Measurements from ENCODE around the gene DLGAP1.

Gene DLGAP1

DNA sequence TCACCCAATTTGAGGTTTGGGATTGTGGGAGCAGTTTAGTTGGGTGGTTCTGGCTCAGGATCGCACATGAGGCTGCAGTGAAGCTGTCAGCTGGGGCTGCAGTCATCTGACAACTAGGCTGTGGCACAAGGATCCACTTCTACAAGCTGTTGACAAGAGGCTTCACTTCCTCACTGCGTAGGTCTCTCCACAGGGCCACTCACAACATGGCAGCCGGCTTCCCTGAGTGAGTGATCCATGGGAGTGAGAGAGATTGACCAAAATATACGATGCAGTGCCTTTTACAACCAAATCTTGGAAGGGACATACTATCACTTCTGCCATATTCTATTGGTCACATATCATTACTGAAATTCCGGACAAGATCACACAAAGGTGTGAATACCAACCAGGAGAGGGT, 187.5 kb downstream of the DLGAP1 start:
- H3K36me3 ChIP-seq (ENCODE audit: control insufficient read depth in 2 of 2, insufficient read depth in 2 of 2, low read length in 2 of 2): no peaks in the 10 kb centered on the region
- no peak overlapping the region for H3K4me3 ChIP-seq (ENCODE audit: low read length in 2 of 2)
- no peaks in the 10 kb centered on the region for H3K9me3 ChIP-seq (ENCODE audit: control insufficient read depth in 2 of 2, low read length in 2 of 2)
- no peaks in the 10 kb centered on the region for H3K4me1 ChIP-seq (ENCODE audit: control insufficient read depth, insufficient read depth, low read length)
- no peak overlapping the region for H3K9ac ChIP-seq (ENCODE audit: low read length in 2 of 2)
- H3K27ac ChIP-seq (ENCODE audit: low read length): no peak overlapping the region
- H3K27me3 ChIP-seq (ENCODE audit: control insufficient read depth in 1 of 2, insufficient read depth in 2 of 2, low read length in 2 of 2): no peaks in the 10 kb centered on the region

GRCh38 chr18:4264347-4264791, 190.7 kb downstream of the DLGAP1 start:
- Histone ChIP-seq H3K4me3 (ENCODE audit: low read length in 2 of 2) (no peak overlapping the region), H3K27me3 (ENCODE audit: control insufficient read depth in 1 of 2, insufficient read depth in 2 of 2, low read length in 2 of 2) (no peaks in the 10 kb centered on the region), H3K36me3 (ENCODE audit: control insufficient read depth in 2 of 2, insufficient read depth in 2 of 2, low read length in 2 of 2) (no peaks in the 10 kb centered on the region), H3K27ac (ENCODE audit: low read length) (no peak overlapping the region), H3K4me1 (ENCODE audit: control insufficient read depth, insufficient read depth, low read length) (no peaks in the 10 kb centered on the region), H3K9me3 (ENCODE audit: control insufficient read depth in 2 of 2, low read length in 2 of 2) (no peaks in the 10 kb centered on the region), H3K9ac (ENCODE audit: low read length in 2 of 2) (no peak overlapping the region)

- no peaks in the 10 kb centered on the region for H3K4me1 ChIP-seq (ENCODE audit: control insufficient read depth, insufficient read depth, low read length)
- no peaks in the 10 kb centered on the region for H3K36me3 ChIP-seq (ENCODE audit: control insufficient read depth in 2 of 2, insufficient read depth in 2 of 2, low read length in 2 of 2)
- H3K9me3 ChIP-seq (ENCODE audit: control insufficient read depth in 2 of 2, low read length in 2 of 2): no peaks in the 10 kb centered on the region
- H3K27me3 ChIP-seq (ENCODE audit: control insufficient read depth in 1 of 2, insufficient read depth in 2 of 2, low read length in 2 of 2): no peaks in the 10 kb centered on the region
- no peak overlapping the region for H3K27ac ChIP-seq (ENCODE audit: low read length)
- no peak overlapping the region for H3K4me3 ChIP-seq (ENCODE audit: low read length in 2 of 2)
- no peak overlapping the region for H3K9ac ChIP-seq (ENCODE audit: low read length in 2 of 2)
These were observed 195.0 kb downstream of the DLGAP1 start for GRCh38 chr18:4260107-4260506.

- no peaks in the 10 kb centered on the region for H3K9me3 ChIP-seq (ENCODE audit: control insufficient read depth in 2 of 2, low read length in 2 of 2)
- no peaks in the 10 kb centered on the region for H3K27me3 ChIP-seq (ENCODE audit: control insufficient read depth in 1 of 2, insufficient read depth in 2 of 2, low read length in 2 of 2)
- no peak overlapping the region for H3K9ac ChIP-seq (ENCODE audit: low read length in 2 of 2)
- H3K36me3 ChIP-seq (ENCODE audit: control insufficient read depth in 2 of 2, insufficient read depth in 2 of 2, low read length in 2 of 2): no peaks in the 10 kb centered on the region
- no peaks in the 10 kb centered on the region for H3K4me1 ChIP-seq (ENCODE audit: control insufficient read depth, insufficient read depth, low read length)
- H3K4me3 ChIP-seq (ENCODE audit: low read length in 2 of 2): no peak overlapping the region
- no peak overlapping the region for H3K27ac ChIP-seq (ENCODE audit: low read length)
These were observed 198.2 kb downstream of the DLGAP1 start for GRCh38 chr18:4256766-4257417.

GRCh38 chr18:4254840-4255239, 200.3 kb downstream of the DLGAP1 start:
- Histone ChIP-seq H3K4me3 (ENCODE audit: low read length in 2 of 2) (no peak overlapping the region), H3K4me1 (ENCODE audit: control insufficient read depth, insufficient read depth, low read length) (no peaks in the 10 kb centered on the region), H3K9ac (ENCODE audit: low read length in 2 of 2) (no peak overlapping the region), H3K27ac (ENCODE audit: low read length) (no peak overlapping the region), H3K36me3 (ENCODE audit: control insufficient read depth in 2 of 2, insufficient read depth in 2 of 2, low read length in 2 of 2) (no peaks in the 10 kb centered on the region), H3K9me3 (ENCODE audit: control insufficient read depth in 2 of 2, low read length in 2 of 2) (no peaks in the 10 kb centered on the region), H3K27me3 (ENCODE audit: control insufficient read depth in 1 of 2, insufficient read depth in 2 of 2, low read length in 2 of 2) (no peaks in the 10 kb centered on the region)

DNA sequence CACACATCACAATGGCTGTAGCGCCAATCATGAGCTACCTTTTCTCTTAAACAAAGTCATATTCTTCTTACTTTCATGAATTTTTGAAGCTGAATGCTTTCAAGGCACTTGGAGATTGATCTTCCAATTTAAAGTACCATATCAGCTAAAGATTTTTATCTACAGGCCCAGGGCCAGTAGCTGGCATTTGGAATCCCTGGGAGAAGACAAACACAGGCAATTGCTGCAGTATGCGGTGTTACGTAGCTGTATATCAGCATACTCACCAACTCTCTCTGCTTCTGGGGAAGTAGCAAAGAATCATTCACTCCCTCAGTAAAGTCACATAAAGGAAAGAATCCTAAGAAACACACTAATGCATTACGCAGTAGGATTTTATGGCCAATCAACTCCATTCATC, 202.3 kb downstream of the DLGAP1 start:
- Histone ChIP-seq H3K27me3 (ENCODE audit: control insufficient read depth in 1 of 2, insufficient read depth in 2 of 2, low read length in 2 of 2) (no peaks in the 10 kb centered on the region), H3K4me1 (ENCODE audit: control insufficient read depth, insufficient read depth, low read length) (no peaks in the 10 kb centered on the region), H3K9me3 (ENCODE audit: control insufficient read depth in 2 of 2, low read length in 2 of 2) (no peaks in the 10 kb centered on the region), H3K9ac (ENCODE audit: low read length in 2 of 2) (no peak overlapping the region), H3K4me3 (ENCODE audit: low read length in 2 of 2) (no peak overlapping the region), H3K36me3 (ENCODE audit: control insufficient read depth in 2 of 2, insufficient read depth in 2 of 2, low read length in 2 of 2) (no peaks in the 10 kb centered on the region), H3K27ac (ENCODE audit: low read length) (no peak overlapping the region)

DNA sequence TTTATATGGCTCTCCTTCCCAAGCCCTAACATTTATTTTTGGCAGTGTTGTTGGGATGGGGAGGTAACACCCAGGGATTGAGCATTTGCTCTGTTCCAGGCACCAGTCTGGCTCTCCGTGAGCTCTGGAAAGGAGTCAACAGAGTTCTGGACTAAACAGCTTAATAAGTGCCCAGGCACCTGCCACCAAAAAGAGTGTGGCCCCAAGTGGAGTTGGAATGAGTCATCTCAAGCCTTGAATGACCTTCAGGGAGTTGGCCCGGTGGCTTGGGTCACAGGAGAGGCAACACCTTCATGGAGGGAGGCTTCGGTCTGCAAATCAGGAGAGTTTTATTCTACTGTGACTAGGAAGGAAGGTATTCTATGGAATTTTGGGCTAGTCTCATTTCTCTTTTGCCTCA, 203.2 kb downstream of the DLGAP1 start:
- no peaks in the 10 kb centered on the region for H3K4me1 ChIP-seq (ENCODE audit: control insufficient read depth, insufficient read depth, low read length)
- H3K27me3 ChIP-seq (ENCODE audit: control insufficient read depth in 1 of 2, insufficient read depth in 2 of 2, low read length in 2 of 2): no peaks in the 10 kb centered on the region
- H3K4me3 ChIP-seq (ENCODE audit: low read length in 2 of 2): no peak overlapping the region
- H3K9ac ChIP-seq (ENCODE audit: low read length in 2 of 2): no peak overlapping the region
- H3K36me3 ChIP-seq (ENCODE audit: control insufficient read depth in 2 of 2, insufficient read depth in 2 of 2, low read length in 2 of 2): no peaks in the 10 kb centered on the region
- no peaks in the 10 kb centered on the region for H3K9me3 ChIP-seq (ENCODE audit: control insufficient read depth in 2 of 2, low read length in 2 of 2)
- H3K27ac ChIP-seq (ENCODE audit: low read length): no peak overlapping the region

DNA sequence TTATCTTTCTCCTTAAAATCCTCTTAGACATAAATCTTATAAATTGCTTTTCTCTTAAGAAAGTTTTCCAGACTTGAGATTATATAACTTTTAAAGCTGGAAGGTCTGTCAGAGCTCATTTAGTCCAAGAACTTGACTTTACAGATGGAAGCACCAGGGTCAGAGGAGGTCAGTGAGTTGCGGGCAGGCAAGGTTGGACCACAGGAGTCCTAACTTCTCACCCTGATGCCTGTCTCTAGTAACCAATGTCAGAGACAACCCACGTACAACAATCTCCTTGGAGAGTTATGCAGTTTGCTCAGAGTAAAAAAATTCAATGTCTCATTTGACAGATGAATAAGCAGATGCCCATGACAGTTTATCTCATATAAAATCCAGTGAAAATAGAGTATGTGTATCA, 203.9 kb downstream of the DLGAP1 start:
- Histone ChIP-seq H3K9ac (ENCODE audit: low read length in 2 of 2) (no peak overlapping the region), H3K9me3 (ENCODE audit: control insufficient read depth in 2 of 2, low read length in 2 of 2) (no peaks in the 10 kb centered on the region), H3K4me1 (ENCODE audit: control insufficient read depth, insufficient read depth, low read length) (no peaks in the 10 kb centered on the region), H3K36me3 (ENCODE audit: control insufficient read depth in 2 of 2, insufficient read depth in 2 of 2, low read length in 2 of 2) (no peaks in the 10 kb centered on the region), H3K4me3 (ENCODE audit: low read length in 2 of 2) (no peak overlapping the region), H3K27ac (ENCODE audit: low read length) (no peak overlapping the region), H3K27me3 (ENCODE audit: control insufficient read depth in 1 of 2, insufficient read depth in 2 of 2, low read length in 2 of 2) (no peaks in the 10 kb centered on the region)

- Histone ChIP-seq H3K9ac (ENCODE audit: low read length in 2 of 2) (no peak overlapping the region), H3K9me3 (ENCODE audit: control insufficient read depth in 2 of 2, low read length in 2 of 2) (no peaks in the 10 kb centered on the region)
These were observed 205.0 kb downstream of the DLGAP1 start for GRCh38 chr18:4250141-4250540.

DNA sequence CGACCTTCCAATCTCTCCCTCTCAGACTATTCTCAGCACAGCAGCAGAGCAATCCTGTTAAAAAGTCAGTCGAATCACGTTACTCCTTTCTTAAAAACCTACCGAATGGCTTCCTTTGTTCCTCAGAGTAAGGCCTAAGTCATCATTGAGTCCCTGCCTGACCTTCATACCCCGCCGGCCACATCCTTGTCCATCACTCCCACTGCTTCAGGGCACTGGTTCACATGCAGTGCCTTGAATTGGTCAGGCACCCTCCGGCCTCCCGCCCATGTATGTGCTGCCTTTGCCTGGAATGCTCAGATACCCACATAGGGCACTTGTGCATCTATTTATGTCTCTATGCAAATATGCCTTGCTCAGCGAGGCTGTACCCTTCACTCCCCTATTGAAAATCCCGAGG, 206.4 kb downstream of the DLGAP1 start:
- H3K36me3 ChIP-seq (ENCODE audit: control insufficient read depth in 2 of 2, insufficient read depth in 2 of 2, low read length in 2 of 2): no peaks in the 10 kb centered on the region
- no peak overlapping the region for H3K9ac ChIP-seq (ENCODE audit: low read length in 2 of 2)
- no peak overlapping the region for H3K27ac ChIP-seq (ENCODE audit: low read length)

More at GRCh38 chr18:4250141-4250540, 205.0 kb downstream of the DLGAP1 start:
- Histone ChIP-seq H3K27me3 (ENCODE audit: control insufficient read depth in 1 of 2, insufficient read depth in 2 of 2, low read length in 2 of 2) (no peaks in the 10 kb centered on the region), H3K4me3 (ENCODE audit: low read length in 2 of 2) (no peak overlapping the region), H3K36me3 (ENCODE audit: control insufficient read depth in 2 of 2, insufficient read depth in 2 of 2, low read length in 2 of 2) (no peaks in the 10 kb centered on the region), H3K27ac (ENCODE audit: low read length) (no peak overlapping the region), H3K4me1 (ENCODE audit: control insufficient read depth, insufficient read depth, low read length) (no peaks in the 10 kb centered on the region)

DNA sequence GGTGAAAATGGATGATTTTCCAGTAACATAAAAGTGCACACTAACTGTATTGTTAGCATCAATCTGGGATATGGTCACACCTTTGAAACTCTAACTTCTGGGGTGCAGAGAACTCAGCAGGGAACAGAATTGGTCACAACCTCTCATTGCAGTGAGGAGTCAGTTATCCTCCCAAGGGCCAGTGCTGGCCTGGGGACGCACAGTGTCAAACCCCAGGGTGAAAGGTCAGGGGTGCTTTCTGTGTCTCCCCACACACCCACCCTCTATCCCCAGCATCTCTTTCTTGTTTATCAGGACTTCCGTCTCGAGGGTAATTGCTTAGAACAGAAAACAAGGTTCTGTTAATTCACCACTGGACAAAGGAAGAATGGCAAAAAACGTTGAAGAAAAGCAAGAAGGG, 208.7 kb downstream of the DLGAP1 start:
- H3K27ac ChIP-seq (ENCODE audit: low read length): no peak overlapping the region
- no peaks in the 10 kb centered on the region for H3K36me3 ChIP-seq (ENCODE audit: control insufficient read depth in 2 of 2, insufficient read depth in 2 of 2, low read length in 2 of 2)
- no peaks in the 10 kb centered on the region for H3K4me1 ChIP-seq (ENCODE audit: control insufficient read depth, insufficient read depth, low read length)
- peaks cover 0 to 2% of the 10 kb centered on the region in 2 donors for H3K9me3 ChIP-seq (ENCODE audit: control insufficient read depth in 2 of 2, low read length in 2 of 2)
- H3K9ac ChIP-seq (ENCODE audit: low read length in 2 of 2): no peak overlapping the region
- no peaks in the 10 kb centered on the region for H3K27me3 ChIP-seq (ENCODE audit: control insufficient read depth in 1 of 2, insufficient read depth in 2 of 2, low read length in 2 of 2)
- no peak overlapping the region for H3K4me3 ChIP-seq (ENCODE audit: low read length in 2 of 2)

More for the DNA sequence above, 206.4 kb downstream of the DLGAP1 start:
- H3K4me1 ChIP-seq (ENCODE audit: control insufficient read depth, insufficient read depth, low read length): no peaks in the 10 kb centered on the region
- no peaks in the 10 kb centered on the region for H3K27me3 ChIP-seq (ENCODE audit: control insufficient read depth in 1 of 2, insufficient read depth in 2 of 2, low read length in 2 of 2)
- H3K4me3 ChIP-seq (ENCODE audit: low read length in 2 of 2): no peak overlapping the region
- H3K9me3 ChIP-seq (ENCODE audit: control insufficient read depth in 2 of 2, low read length in 2 of 2): no peaks in the 10 kb centered on the region

Data from stomach smooth muscle (tissue), 2 donors.